A673 (cell line): ENCODE data around the gene PARN. TPM values are rescaled to one million over a fixed set of nuclear protein-coding genes. Genes with fewer than 3 reads are reported as not detected.

ENCODE experiments used
- BruUV-seq: library from RNA; stranded (reverse); fragments of 400-500 nt; replicated peaks from 2 replicates; lab custom pipeline; 2021; lab: Mats Ljungman, UMichigan
- CTCF ChIA-PET: fragments of 300-600 bp; sonication (Branson Sonifier 250); formaldehyde crosslinking; loops from one replicate; lab custom pipeline; 2022; ENCODE audit warnings: antibody characterized with exemption; lab: Charles Lee
- POLR2A ChIA-PET: fragments of 300-600 bp; sonication (Branson Sonifier 250); formaldehyde crosslinking; loops from one replicate; lab custom pipeline; 2022; ENCODE audit warnings: antibody characterized with exemption; ENCODE audit not compliant: low non-redundant PET; lab: Charles Lee
- DNase-seq: peaks from one replicate; pipeline ENCODE4 v3.0.0-alpha.2; 2015; ENCODE audit warnings: low spot score
- H3K27ac ChIP-seq: fragments of 200-600 bp; sonication (generic); 2 replicates; pipeline ENCODE4 v1.5.1; 2016; ENCODE audit warnings: mixed run types, low read depth, mild to moderate bottlenecking, mixed read lengths, antibody characterized with exemption, low read length; ENCODE audit not compliant: poor library complexity, severe bottlenecking
- H3K27me3 ChIP-seq: fragments of 200-600 bp; sonication (generic); replicated peaks from 2 replicates; pipeline ENCODE4 v1.6.1; 2017; ENCODE audit warnings: mixed run types, low read depth, mild to moderate bottlenecking, mixed read lengths, antibody characterized with exemption, low read length; ENCODE audit not compliant: insufficient read depth, poor library complexity
- H3K36me3 ChIP-seq: fragments of 200-600 bp; sonication (generic); 2 replicates; pipeline ENCODE4 v1.6.1; 2016; ENCODE audit warnings: mixed run types, mild to moderate bottlenecking, mixed read lengths, antibody characterized with exemption, low read length; ENCODE audit not compliant: insufficient read depth, poor library complexity, severe bottlenecking
- H3K4me1 ChIP-seq: fragments of 200-600 bp; sonication (generic); 2 replicates; pipeline ENCODE4 v1.6.1; 2017; ENCODE audit warnings: mixed run types, mild to moderate bottlenecking, mixed read lengths, antibody characterized with exemption, low read length; ENCODE audit not compliant: insufficient read depth, poor library complexity, severe bottlenecking
- H3K4me3 ChIP-seq: fragments of 200-600 bp; sonication (generic); 2 replicates; pipeline ENCODE4 v1.5.1; 2016; ENCODE audit warnings: low read depth, mixed run types, mild to moderate bottlenecking, mixed read lengths, low read length; ENCODE audit not compliant: poor library complexity, severe bottlenecking
- H3K9me3 ChIP-seq: fragments of 200-600 bp; sonication (generic); 2 replicates; pipeline ENCODE4 v1.6.1; 2016; ENCODE audit warnings: mixed run types, low read depth, mild to moderate bottlenecking, mixed read lengths, antibody characterized with exemption, low read length; ENCODE audit not compliant: poor library complexity, severe bottlenecking
- CTCF ChIP-seq: fragments of 300-800, 200-600 bp; sonication (generic); conservative IDR thresholded peaks from 2 replicates; pipeline ENCODE4 v1.5.1; 2017; ENCODE audit warnings: low read depth, mild to moderate bottlenecking, antibody characterized with exemption, low read length, moderate library complexity, mixed read lengths
- EZH2 ChIP-seq: fragments of 200-600 bp; sonication (generic); IDR thresholded peaks from 2 replicates; pipeline ENCODE4 v1.6.1; 2017; ENCODE audit warnings: borderline replicate concordance, low read depth, mild to moderate bottlenecking, mixed read lengths, antibody characterized with exemption, low read length; ENCODE audit not compliant: poor library complexity, severe bottlenecking
- intact Hi-C: fragments of 100-400 bp; cut with micrococcal nuclease; formaldehyde crosslinking; loops from one replicate; pipeline ENCODE4 v1.10.0; 2022; ENCODE audit not compliant: unreplicated experiment
- total RNA-seq: library from RNA; stranded (reverse); gene quantifications from 2 replicates; pipeline ENCODE4 v1.2.3, GENCODE V29; 2021

The PARN gene
- total RNA-seq, 1 experiment from 2014 or later, result 37.5 TPM

- Histone ChIP-seq H3K27ac (no peak overlapping the region), H3K27me3 (no peaks in the 10 kb centered on the region), H3K36me3 (no peaks in the 10 kb centered on the region), H3K4me1 (no peaks in the 10 kb centered on the region), H3K9me3 (no peaks in the 10 kb centered on the region), H3K4me3 (no peak overlapping the region)
- TF ChIP-seq EZH2 (no peak), CTCF (no peak)
- intact Hi-C loops, result no loop called here
- no TSS peak for BruUV-seq
- ChIA-PET CTCF (no interaction called here), POLR2A (no interaction called here)
- DNase-seq, result no peak
These were observed 235.2 kb downstream of the PARN start for GRCh38 chr16:14394834-14395233.

- ChIA-PET POLR2A (no interaction called here), CTCF (no interaction called here)
- Histone ChIP-seq H3K27ac (no peak overlapping the region), H3K27me3 (no peaks in the 10 kb centered on the region), H3K4me3 (no peak overlapping the region), H3K36me3 (no peaks in the 10 kb centered on the region), H3K4me1 (no peaks in the 10 kb centered on the region), H3K9me3 (no peaks in the 10 kb centered on the region)
- intact Hi-C loops, result no loop called here
- no TSS peak for BruUV-seq
- DNase-seq, result no peak
- no peak for TF ChIP-seq CTCF
- TF ChIP-seq EZH2, result no peak
These were observed 237.1 kb downstream of the PARN start for GRCh38 chr16:14392960-14393359.

GRCh38 chr16:14389359-14389758 is 240.7 kb downstream of the PARN start:
- Histone ChIP-seq H3K9me3 (no peaks in the 10 kb centered on the region), H3K27me3 (no peaks in the 10 kb centered on the region), H3K4me3 (no peak overlapping the region), H3K36me3 (no peaks in the 10 kb centered on the region), H3K27ac (no peak overlapping the region), H3K4me1 (no peaks in the 10 kb centered on the region)
- BruUV-seq, result no TSS peak
- intact Hi-C loops, result no loop called here
- ChIA-PET POLR2A (interaction anchor here (0.6 kb wide), 1 partner anchor 1371 kb away, joined by 3 read pairs; no protein-coding TSS in a partner anchor), CTCF (no interaction called here)
- TF ChIP-seq EZH2, result no peak
- DNase-seq, result no peak

- TF ChIP-seq EZH2 (no peak), CTCF (no peak)
- H3K27me3 ChIP-seq, result no peaks in the 10 kb centered on the region
- POLR2A ChIA-PET, result no interaction called here
- no peak overlapping the region for H3K27ac ChIP-seq
- CTCF ChIA-PET, result no interaction called here
- intact Hi-C loops, result no loop called here
- H3K9me3 ChIP-seq, result no peaks in the 10 kb centered on the region
- H3K4me1 ChIP-seq, result no peaks in the 10 kb centered on the region
- DNase-seq, result no peak
- H3K36me3 ChIP-seq, result no peaks in the 10 kb centered on the region
- no peak overlapping the region for H3K4me3 ChIP-seq
- BruUV-seq, result no TSS peak
These were observed 241.8 kb downstream of the PARN start for GRCh38 chr16:14388243-14388642.
